Measurements from ENCODE around the gene MLLT1. TPM values are rescaled to one million over a fixed set of nuclear protein-coding genes. Genes with fewer than 3 reads are reported as not detected.
A peak's percentile ranks its signal among the peaks of the same experiment; 100 is the strongest.

Gene MLLT1
- total and polyA plus RNA-seq, 2 of the 8 experiments (the other 6 are each of a cell fraction or from before 2014, with no cell fraction given): 18.8 to 45.1 TPM

GRCh38 chr19:6278740-6279619 is 795 bp downstream of the MLLT1 start:
- no peak overlapping the region for H4K5ac ChIP-seq (ENCODE audit: insufficient read length, low read depth, low read length)
- H2BK120ac ChIP-seq (replicated peaks; ENCODE audit: low read depth, low read length): no peak overlapping the region
- peaks cover 5% of the 10 kb centered on the region; the same call in 1 of the 2 replicates for H3K23me2 ChIP-seq (ENCODE audit: low read depth, low read length)
- WGBS, 2 experiments (ENCODE audit: extremely low coverage in 1 of 2, insufficient coverage in 1 of 2, insufficient read length in 1 of 2, insufficient replicate concordance in 2 of 2, low coverage in 1 of 2, low lambda C conversion rate in 2 of 2, missing lambda C conversion rate in 1 of 2): 35% methylated on average over 18 of the region's 36 CpGs; no CpG with 5 or more reads in 1 of the 2 experiments
- no peak overlapping the region for H3K14ac ChIP-seq (ENCODE audit: insufficient read length)
- no peak overlapping the region for H2BK20ac ChIP-seq (ENCODE audit: low read length)
- no peak for FAIRE-seq
- peaks cover 24 to 37% of the 10 kb centered on the region in 2 experiments for H4K20me1 ChIP-seq (replicated peaks in 1 of 2; ENCODE audit: control insufficient read depth in 1 of 2, insufficient read depth in 2 of 2, low read length in 2 of 2)
- no peak for TF ChIP-seq KDM1A (IDR thresholded peaks at IDR 0.05; ENCODE audit: borderline replicate concordance, low read length)
- peak; percentile 5 for TF ChIP-seq KDM4A (IDR thresholded peaks at IDR 0.05; ENCODE audit: low read depth, low read length, severe bottlenecking)
- TF ChIP-seq SIN3A (conservative IDR thresholded peaks at IDR 0.05 in 1 of 2, IDR thresholded peaks at IDR 0.05 in 1 of 2; ENCODE audit: low read depth in 1 of 2, low read length in 2 of 2): peak in 1 of 2 experiments; percentile 20; a peak in 1 of 4 replicates
- no peak for TF ChIP-seq SP4 (IDR thresholded peaks at IDR 0.05; ENCODE audit: low read length)
- H3K9me3 ChIP-seq (ENCODE audit: insufficient read depth in 2 of 2, low read depth in 1 of 2, low read length in 1 of 2): no peaks in the 10 kb centered on the region
- no peak overlapping the region for H3K56ac ChIP-seq (replicated peaks; ENCODE audit: insufficient read length, low read depth, low read length)
- no peak overlapping the region for H4K91ac ChIP-seq (replicated peaks; ENCODE audit: insufficient read length, low read length)
- no peaks in the 10 kb centered on the region; a peak in 1 of 8 replicates for H3K36me3 ChIP-seq (ENCODE audit: control insufficient read depth in 2 of 4, insufficient read depth in 4 of 4, low read length in 3 of 4)
- no peak overlapping the region for H2BK5ac ChIP-seq (ENCODE audit: low read depth, low read length)
- H3K23ac ChIP-seq (ENCODE audit: insufficient read length): no peak overlapping the region
- peak overlapping the region; percentile 68 for H4K8ac ChIP-seq (ENCODE audit: extremely low read depth, insufficient read depth, low read length)
- no peak overlapping the region; the same call in 1 of the 2 replicates for H3K27ac ChIP-seq (ENCODE audit: low read depth, low read length)
- POLR2A ChIA-PET (ENCODE audit: partially characterized antibody): interaction anchor here (0.6 to 0.9 kb wide), 3 partner anchors 146 to 1954 kb away, joined by 3 to 4 read pairs (median 4); partner anchors contain the start of gene KHSRP
- H3K4me1 ChIP-seq (replicated peaks in 1 of 4; ENCODE audit: control insufficient read depth in 3 of 4, insufficient read depth in 4 of 4, low read length in 3 of 4): peaks cover 0 to 25% (median 6%) of the 10 kb centered on the region in 4 experiments; a peak in 4 of 7 replicates
- H3K4me3 ChIP-seq (ENCODE audit: extremely low read depth in 1 of 4, insufficient read depth in 2 of 4, low read depth in 3 of 4, low read length in 4 of 4): peak overlapping the region; percentile 69 to 83 (median 75)
- DNase-seq (ENCODE audit: low read depth in 1 of 2, low spot score in 2 of 2): peak in 1 of 2 experiments; percentile 52
- H2BK12ac ChIP-seq (ENCODE audit: low read depth, low read length): no peak overlapping the region
- no peak overlapping the region for H3K18ac ChIP-seq (ENCODE audit: extremely low read depth, low read length)
- H3K4me2 ChIP-seq (ENCODE audit: insufficient read depth in 1 of 2, low read depth in 2 of 2, low read length in 2 of 2): peak overlapping the region; percentile 64 to 88
- H3K79me1 ChIP-seq (ENCODE audit: low read depth, low read length): peaks cover 31% of the 10 kb centered on the region
- H2BK15ac ChIP-seq (ENCODE audit: low read length): no peak overlapping the region
- H2AK5ac ChIP-seq (ENCODE audit: low read depth, low read length): no peak overlapping the region
- H3K27me3 ChIP-seq (replicated peaks in 1 of 4; ENCODE audit: control insufficient read depth in 3 of 4, extremely low read depth in 1 of 4, insufficient read depth in 3 of 4, low read length in 3 of 4): no peaks in the 10 kb centered on the region
- CTCF ChIA-PET (ENCODE audit: partially characterized antibody): interaction anchor here (0.8 to 1.4 kb wide), 3 partner anchors 60 to 88 kb away, joined by 3 to 6 read pairs (median 5); no protein-coding TSS in a partner anchor
- H3K4ac ChIP-seq (replicated peaks; ENCODE audit: insufficient read length, low read depth, low read length): no peak overlapping the region
- peaks cover 29 to 54% of the 10 kb centered on the region in 2 experiments for H3K79me2 ChIP-seq (ENCODE audit: control insufficient read depth in 1 of 2, insufficient read depth in 2 of 2, low read length in 2 of 2)
- H2AFZ ChIP-seq (ENCODE audit: low read length): no peak overlapping the region
- peak overlapping the region; percentile 47 to 91 (median 68) for H3K9ac ChIP-seq (replicated peaks in 1 of 4; ENCODE audit: extremely low read depth in 1 of 4, low read depth in 3 of 4, low read length in 3 of 4)
